ENCODE results near the gene TMIE.
"Not testable (repeated sequence)": the region's sequence is repeated elsewhere in the genome, so short reads cannot be mapped to it uniquely, and the experiment has no call there.

DNA sequence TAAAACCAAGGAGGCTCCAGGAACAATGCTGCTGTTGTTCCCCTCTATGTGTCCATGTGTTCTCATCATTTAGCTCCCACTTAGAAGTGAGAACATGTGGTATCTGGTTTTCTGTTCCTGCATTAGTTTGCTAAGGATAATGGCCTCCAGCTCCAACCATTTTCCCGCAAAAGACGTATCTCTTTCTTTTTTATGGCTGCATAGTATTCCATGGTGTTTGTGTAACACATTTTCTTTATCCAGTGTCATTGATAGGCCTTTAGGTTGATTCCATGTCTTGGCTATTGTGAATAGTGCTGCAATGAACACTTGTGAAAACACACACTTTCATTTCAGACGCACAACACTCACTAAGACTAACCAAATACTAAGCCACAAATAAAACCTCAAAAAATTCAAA lies 38.4 kb downstream of the TMIE start:
- TF ChIP-seq POLR2A (IDR thresholded peaks at IDR 0.05): not testable (repeated sequence)
- TF ChIP-seq, protein P1, sequence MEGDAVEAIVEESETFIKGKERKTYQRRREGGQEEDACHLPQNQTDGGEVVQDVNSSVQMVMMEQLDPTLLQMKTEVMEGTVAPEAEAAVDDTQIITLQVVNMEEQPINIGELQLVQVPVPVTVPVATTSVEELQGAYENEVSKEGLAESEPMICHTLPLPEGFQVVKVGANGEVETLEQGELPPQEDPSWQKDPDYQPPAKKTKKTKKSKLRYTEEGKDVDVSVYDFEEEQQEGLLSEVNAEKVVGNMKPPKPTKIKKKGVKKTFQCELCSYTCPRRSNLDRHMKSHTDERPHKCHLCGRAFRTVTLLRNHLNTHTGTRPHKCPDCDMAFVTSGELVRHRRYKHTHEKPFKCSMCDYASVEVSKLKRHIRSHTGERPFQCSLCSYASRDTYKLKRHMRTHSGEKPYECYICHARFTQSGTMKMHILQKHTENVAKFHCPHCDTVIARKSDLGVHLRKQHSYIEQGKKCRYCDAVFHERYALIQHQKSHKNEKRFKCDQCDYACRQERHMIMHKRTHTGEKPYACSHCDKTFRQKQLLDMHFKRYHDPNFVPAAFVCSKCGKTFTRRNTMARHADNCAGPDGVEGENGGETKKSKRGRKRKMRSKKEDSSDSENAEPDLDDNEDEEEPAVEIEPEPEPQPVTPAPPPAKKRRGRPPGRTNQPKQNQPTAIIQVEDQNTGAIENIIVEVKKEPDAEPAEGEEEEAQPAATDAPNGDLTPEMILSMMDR (IDR thresholded peaks at IDR 0.05): not testable (repeated sequence)
